ENCODE measurements around the gene C16orf74. TPM values are rescaled to one million over a fixed set of nuclear protein-coding genes. Genes with fewer than 3 reads are reported as not detected.

Gene C16orf74
- total and polyA plus RNA-seq, 2 of the 8 experiments (the other 6 are each of a cell fraction or from before 2014, with no cell fraction given), result 7.3 to 9.3 TPM

DNA sequence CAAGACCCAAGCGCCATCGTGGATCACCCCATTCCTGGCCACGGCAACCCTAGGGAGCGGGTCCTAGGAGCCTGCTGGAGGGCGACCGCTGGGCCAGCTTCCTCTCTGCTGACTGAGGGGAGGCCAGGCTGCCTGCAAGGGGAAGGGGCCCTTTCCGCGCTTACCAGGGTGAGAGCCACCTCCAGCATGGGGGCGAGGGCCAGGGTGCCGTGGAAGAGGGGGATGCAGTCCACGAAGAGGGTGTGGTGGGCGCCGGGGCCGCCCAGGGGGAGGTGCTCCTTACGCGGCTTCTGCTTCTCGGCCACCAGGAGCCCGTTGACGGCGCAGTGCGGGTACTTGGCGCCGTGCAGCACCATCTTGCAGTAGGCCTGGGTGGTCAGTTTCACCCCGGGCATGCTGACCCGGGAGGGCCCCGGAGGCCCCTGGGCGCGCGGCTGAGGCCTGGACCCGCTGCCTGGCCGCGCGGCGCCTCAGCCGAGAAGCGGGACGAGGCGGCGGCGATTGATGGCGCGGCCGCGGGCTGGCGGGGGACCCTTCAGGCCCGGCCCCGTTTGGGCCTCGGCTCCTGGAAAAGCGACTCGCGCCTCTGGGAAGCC is 48.1 kb upstream of the C16orf74 start (continued):
- TF ChIP-seq CTCF (IDR thresholded peaks at IDR 0.05; ENCODE audit: control extremely low read depth in 1 of 3, insufficient read depth in 1 of 3, low read depth in 1 of 3, low read length in 3 of 3) (0 out of 4 replicates have a peak, but pooled peaks of 1 of the 3 experiments have one; percentile 1), GTF2F1 (IDR thresholded peaks at IDR 0.05; ENCODE audit: borderline replicate concordance, low read depth, low read length) (no peak), TAF1 (IDR thresholded peaks at IDR 0.05; ENCODE audit: low read depth, low read length) (no peak)
